Liver (tissue), 3 donors: ENCODE measurements around the gene ARID3B.
A peak's percentile ranks its signal among the peaks of the same experiment; 100 is the strongest.

Experiments
- EGR1 ChIP-seq, 2 donors: IDR thresholded peaks; 2 replicates each; pipeline ENCODE4 v1.6.1; 2016 to 2018; ENCODE audit warnings: antibody characterized with exemption in 2 of 2, low read depth in 2 of 2
- GABPA ChIP-seq, 2 donors: IDR thresholded peaks in 1 of 2; conservative IDR thresholded peaks in 1 of 2; 2 replicates each; pipeline ENCODE4 v1.6.1; 2016; ENCODE audit warnings: antibody characterized with exemption in 2 of 2, mild to moderate bottlenecking in 1 of 2, moderate library complexity in 1 of 2
- JUND ChIP-seq, 2 donors: IDR thresholded peaks; 2 replicates each; pipeline ENCODE4 v1.6.1; 2016; ENCODE audit warnings: antibody characterized with exemption in 2 of 2
- NR2F2 ChIP-seq: IDR thresholded peaks from 2 replicates; pipeline ENCODE4 v1.6.1; 2016; ENCODE audit warnings: antibody characterized with exemption
- RAD21 ChIP-seq, 2 donors: IDR thresholded peaks; 2 replicates each; pipeline ENCODE4 v1.6.1; 2016; ENCODE audit warnings: antibody characterized with exemption in 2 of 2, mild to moderate bottlenecking in 2 of 2
- RXRA ChIP-seq, 2 donors: IDR thresholded peaks; 2 replicates each; pipeline ENCODE4 v1.6.1; 2017 to 2018; ENCODE audit warnings: antibody characterized with exemption in 2 of 2, mild to moderate bottlenecking in 1 of 2
- SP1 ChIP-seq: IDR thresholded peaks from 2 replicates; pipeline ENCODE4 v1.6.1; 2018; ENCODE audit warnings: antibody characterized with exemption, mild to moderate bottlenecking
- YY1 ChIP-seq: IDR thresholded peaks from 2 replicates; pipeline ENCODE4 v1.6.1; 2016; ENCODE audit warnings: antibody characterized with exemption, mild to moderate bottlenecking
- TF ChIP-seq, protein P1 (sequence below): fragments of 150-350 bp; IDR thresholded peaks from 2 replicates; pipeline ENCODE4 v1.5.1; 2017; ENCODE audit warnings: improper control_type of control experiment, low read depth, low read length; ENCODE audit not compliant: missing input control
- TF ChIP-seq, protein P2 (sequence below): IDR thresholded peaks from 2 replicates; pipeline ENCODE4 v1.6.1; 2016; ENCODE audit warnings: antibody characterized with exemption
- TF ChIP-seq, protein P3 (sequence below): IDR thresholded peaks from 2 replicates; pipeline ENCODE4 v1.6.1; 2016; ENCODE audit warnings: antibody characterized with exemption, mild to moderate bottlenecking
- donor health status: healthy.
- donor health status: healthy.

DNA sequence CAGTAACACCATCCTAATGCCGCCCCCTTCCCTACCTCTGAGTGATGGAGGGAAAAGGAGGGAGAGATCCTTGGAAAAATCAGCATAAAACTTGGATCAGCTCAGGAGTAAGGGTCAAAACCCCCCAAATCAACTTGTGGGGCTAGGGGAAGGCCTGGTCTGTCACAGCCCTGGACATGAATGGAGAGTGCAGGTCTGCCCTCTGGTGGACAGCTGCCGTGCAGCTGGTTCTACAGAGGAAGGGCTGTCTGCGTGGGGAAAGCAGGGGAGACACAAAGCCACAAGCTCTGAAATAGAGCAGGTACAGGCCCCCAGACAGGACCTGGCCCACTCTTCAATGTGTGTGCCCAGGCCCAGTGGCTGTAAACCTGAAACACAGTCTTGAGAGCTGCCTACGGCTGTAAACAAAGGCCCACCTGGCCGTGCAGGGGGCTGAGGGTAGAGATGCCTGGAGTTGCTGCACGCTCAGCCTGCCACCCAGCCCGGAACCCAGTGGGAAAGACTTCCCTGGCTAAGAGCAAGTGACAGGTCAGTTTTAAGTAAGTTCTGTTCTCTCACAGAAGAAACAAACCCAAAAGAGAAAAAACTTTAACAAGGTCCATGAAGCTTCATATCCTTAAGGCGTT lies 91.0 kb downstream of the ARID3B start:
- TF ChIP-seq EGR1 (IDR thresholded peaks at IDR 0.05; ENCODE audit: low read depth in 2 of 2), result no peak
- TF ChIP-seq, protein P1, sequence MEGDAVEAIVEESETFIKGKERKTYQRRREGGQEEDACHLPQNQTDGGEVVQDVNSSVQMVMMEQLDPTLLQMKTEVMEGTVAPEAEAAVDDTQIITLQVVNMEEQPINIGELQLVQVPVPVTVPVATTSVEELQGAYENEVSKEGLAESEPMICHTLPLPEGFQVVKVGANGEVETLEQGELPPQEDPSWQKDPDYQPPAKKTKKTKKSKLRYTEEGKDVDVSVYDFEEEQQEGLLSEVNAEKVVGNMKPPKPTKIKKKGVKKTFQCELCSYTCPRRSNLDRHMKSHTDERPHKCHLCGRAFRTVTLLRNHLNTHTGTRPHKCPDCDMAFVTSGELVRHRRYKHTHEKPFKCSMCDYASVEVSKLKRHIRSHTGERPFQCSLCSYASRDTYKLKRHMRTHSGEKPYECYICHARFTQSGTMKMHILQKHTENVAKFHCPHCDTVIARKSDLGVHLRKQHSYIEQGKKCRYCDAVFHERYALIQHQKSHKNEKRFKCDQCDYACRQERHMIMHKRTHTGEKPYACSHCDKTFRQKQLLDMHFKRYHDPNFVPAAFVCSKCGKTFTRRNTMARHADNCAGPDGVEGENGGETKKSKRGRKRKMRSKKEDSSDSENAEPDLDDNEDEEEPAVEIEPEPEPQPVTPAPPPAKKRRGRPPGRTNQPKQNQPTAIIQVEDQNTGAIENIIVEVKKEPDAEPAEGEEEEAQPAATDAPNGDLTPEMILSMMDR, result peak; percentile 76
- no peak for TF ChIP-seq YY1
- TF ChIP-seq, protein P2, sequence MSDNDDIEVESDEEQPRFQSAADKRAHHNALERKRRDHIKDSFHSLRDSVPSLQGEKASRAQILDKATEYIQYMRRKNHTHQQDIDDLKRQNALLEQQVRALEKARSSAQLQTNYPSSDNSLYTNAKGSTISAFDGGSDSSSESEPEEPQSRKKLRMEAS, result no peak
- TF ChIP-seq JUND (IDR thresholded peaks at IDR 0.05), result no peak
- TF ChIP-seq NR2F2, result no peak
- TF ChIP-seq GABPA (IDR thresholded peaks at IDR 0.05 in 1 of 2, conservative IDR thresholded peaks at IDR 0.05 in 1 of 2), result no peak
- no peak for TF ChIP-seq RXRA (IDR thresholded peaks at IDR 0.05)
- TF ChIP-seq RAD21 (IDR thresholded peaks at IDR 0.05), result peak; percentile 69 to 83
- no peak for TF ChIP-seq SP1
- TF ChIP-seq, protein P3, sequence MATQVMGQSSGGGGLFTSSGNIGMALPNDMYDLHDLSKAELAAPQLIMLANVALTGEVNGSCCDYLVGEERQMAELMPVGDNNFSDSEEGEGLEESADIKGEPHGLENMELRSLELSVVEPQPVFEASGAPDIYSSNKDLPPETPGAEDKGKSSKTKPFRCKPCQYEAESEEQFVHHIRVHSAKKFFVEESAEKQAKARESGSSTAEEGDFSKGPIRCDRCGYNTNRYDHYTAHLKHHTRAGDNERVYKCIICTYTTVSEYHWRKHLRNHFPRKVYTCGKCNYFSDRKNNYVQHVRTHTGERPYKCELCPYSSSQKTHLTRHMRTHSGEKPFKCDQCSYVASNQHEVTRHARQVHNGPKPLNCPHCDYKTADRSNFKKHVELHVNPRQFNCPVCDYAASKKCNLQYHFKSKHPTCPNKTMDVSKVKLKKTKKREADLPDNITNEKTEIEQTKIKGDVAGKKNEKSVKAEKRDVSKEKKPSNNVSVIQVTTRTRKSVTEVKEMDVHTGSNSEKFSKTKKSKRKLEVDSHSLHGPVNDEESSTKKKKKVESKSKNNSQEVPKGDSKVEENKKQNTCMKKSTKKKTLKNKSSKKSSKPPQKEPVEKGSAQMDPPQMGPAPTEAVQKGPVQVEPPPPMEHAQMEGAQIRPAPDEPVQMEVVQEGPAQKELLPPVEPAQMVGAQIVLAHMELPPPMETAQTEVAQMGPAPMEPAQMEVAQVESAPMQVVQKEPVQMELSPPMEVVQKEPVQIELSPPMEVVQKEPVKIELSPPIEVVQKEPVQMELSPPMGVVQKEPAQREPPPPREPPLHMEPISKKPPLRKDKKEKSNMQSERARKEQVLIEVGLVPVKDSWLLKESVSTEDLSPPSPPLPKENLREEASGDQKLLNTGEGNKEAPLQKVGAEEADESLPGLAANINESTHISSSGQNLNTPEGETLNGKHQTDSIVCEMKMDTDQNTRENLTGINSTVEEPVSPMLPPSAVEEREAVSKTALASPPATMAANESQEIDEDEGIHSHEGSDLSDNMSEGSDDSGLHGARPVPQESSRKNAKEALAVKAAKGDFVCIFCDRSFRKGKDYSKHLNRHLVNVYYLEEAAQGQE, result no peak
